NAMALWA (cell line): ENCODE results near the gene NBAS.
"Not testable (repeated sequence)": the region's sequence is repeated elsewhere in the genome, so short reads cannot be mapped to it uniquely, and the experiment has no call there.

Experiments
- DNase-seq: peaks from one replicate; pipeline ENCODE4 v3.0.0-alpha.2; 2015; ENCODE audit warnings: low spot score

NBAS gene

GRCh38 chr2:15559379-15560139 is 1.6 kb downstream of the NBAS start:
- no peak for DNase-seq

GRCh38 chr2:15557887-15558311 is 3.2 kb downstream of the NBAS start:
- DNase-seq = no peak

- no peak for DNase-seq
These were observed 4.7 kb downstream of the NBAS start for GRCh38 chr2:15556311-15556930.

- no peak for DNase-seq
These were observed 5.4 kb downstream of the NBAS start for GRCh38 chr2:15555760-15556193.

GRCh38 chr2:15554525-15555218 is 6.5 kb downstream of the NBAS start:
- DNase-seq = no peak

GRCh38 chr2:15553951-15554350 is 7.2 kb downstream of the NBAS start:
- no peak for DNase-seq

GRCh38 chr2:15553519-15553918 is 7.6 kb downstream of the NBAS start:
- no peak for DNase-seq

GRCh38 chr2:15548974-15549373 is 12.2 kb downstream of the NBAS start:
- no peak for DNase-seq

GRCh38 chr2:15547115-15547876 is 13.8 kb downstream of the NBAS start:
- DNase-seq = no peak

GRCh38 chr2:15546297-15547098 is 14.6 kb downstream of the NBAS start:
- DNase-seq = no peak

- no peak for DNase-seq
These were observed 16.9 kb downstream of the NBAS start for GRCh38 chr2:15544227-15544626.

- no peak for DNase-seq
These were observed 17.6 kb downstream of the NBAS start for GRCh38 chr2:15543541-15543940.

GRCh38 chr2:15543053-15543452 is 18.1 kb downstream of the NBAS start:
- DNase-seq = no peak

GRCh38 chr2:15542269-15542668 is 18.9 kb downstream of the NBAS start:
- not testable (repeated sequence) for DNase-seq

- DNase-seq = not testable (repeated sequence)
These were observed 20.6 kb downstream of the NBAS start for GRCh38 chr2:15540523-15540922.

- peak; percentile 48 for DNase-seq
These were observed 21.1 kb downstream of the NBAS start for GRCh38 chr2:15539999-15540398.

GRCh38 chr2:15538792-15539191 is 22.3 kb downstream of the NBAS start:
- DNase-seq = no peak

- no peak for DNase-seq
These were observed 27.2 kb downstream of the NBAS start for GRCh38 chr2:15533860-15534480.

- DNase-seq = no peak
These were observed 28.1 kb downstream of the NBAS start for GRCh38 chr2:15532996-15533395.

GRCh38 chr2:15531095-15531854 is 29.9 kb downstream of the NBAS start:
- no peak for DNase-seq
